DOHH2 (cell line): ENCODE results near the gene ACSF2.

ENCODE experiments used
- CTCF ChIP-seq: fragments of 200-600 bp; sonication (generic); IDR thresholded peaks from one replicate; pipeline ENCODE4 v1.5.1; 2014; ENCODE audit warnings: antibody characterized with exemption, mild to moderate bottlenecking, low read depth, low read length; ENCODE audit not compliant: poor library complexity, severe bottlenecking
- EZH2phosphoT487 ChIP-seq: fragments of 200-600 bp; sonication (generic); IDR thresholded peaks from 2 replicates; pipeline ENCODE4 v1.6.1; 2017; ENCODE audit warnings: borderline replicate concordance, mild to moderate bottlenecking, antibody characterized with exemption, low read length, moderate library complexity, mixed read lengths

- TF ChIP-seq CTCF (no peak), EZH2phosphoT487 (no peak)
These were observed 69.3 kb downstream of the ACSF2 start for GRCh38 chr17:50495217-50495823.
